HepG2 (cell line): Measurements from ENCODE around the gene ADAP2. TPM values are rescaled to one million over a fixed set of nuclear protein-coding genes. Genes with fewer than 3 reads are reported as not detected.

Experiments used
- ATF7-NPFF ChIP-seq: sonication (generic); formaldehyde crosslinking; IDR thresholded peaks from 2 replicates; pipeline ENCODE4 v1.8.1; 2023; ENCODE audit warnings: mild to moderate bottlenecking, low read depth, missing genetic modification reagents, moderate library complexity
- DMAP1 ChIP-seq: IDR thresholded peaks from 2 replicates; pipeline ENCODE4 v1.6.1; 2016
- DR1 ChIP-seq: sonication (generic); formaldehyde crosslinking; IDR thresholded peaks from 2 replicates; pipeline ENCODE4 v1.8.0; 2021; ENCODE audit warnings: mild to moderate bottlenecking, missing genetic modification reagents, inconsistent platforms
- FOXK1 ChIP-seq: sonication (generic); formaldehyde crosslinking; IDR thresholded peaks from 2 replicates; pipeline ENCODE4 v1.4.0; 2020; ENCODE audit warnings: low read depth, missing genetic modification reagents, borderline replicate concordance
- GZF1 ChIP-seq: sonication (generic); formaldehyde crosslinking; IDR thresholded peaks from 2 replicates; pipeline ENCODE4 v1.5.1; 2020; ENCODE audit warnings: mild to moderate bottlenecking, missing genetic modification reagents
- HOXA3 ChIP-seq: sonication (generic); formaldehyde crosslinking; IDR thresholded peaks from 2 replicates; pipeline ENCODE4 v1.5.0; 2020; ENCODE audit warnings: missing genetic modification reagents
- KDM4B ChIP-seq: sonication (generic); formaldehyde crosslinking; IDR thresholded peaks from 2 replicates; pipeline ENCODE4 v1.4.0; 2020; ENCODE audit warnings: missing genetic modification reagents
- MAFK ChIP-seq, 2 experiments: IDR thresholded peaks in 1 of 2; conservative IDR thresholded peaks in 1 of 2; 2 replicates each; pipeline ENCODE4 v1.6.1; 2011; ENCODE audit warnings: improper control_type of control experiment in 2 of 2, low read length in 2 of 2
- MED13 ChIP-seq: sonication (generic); formaldehyde crosslinking; IDR thresholded peaks from 2 replicates; pipeline ENCODE4 v1.5.0; 2020; ENCODE audit warnings: missing genetic modification reagents
- MEIS2 ChIP-seq: sonication (generic); formaldehyde crosslinking; IDR thresholded peaks from 2 replicates; pipeline ENCODE4 v1.9.0; 2021; ENCODE audit warnings: mild to moderate bottlenecking, missing genetic modification reagents
- NBN ChIP-seq: fragments of 450-650 bp; conservative IDR thresholded peaks from 2 replicates; pipeline ENCODE4 v1.6.1; 2017
- NFE2L1 ChIP-seq: sonication (generic); formaldehyde crosslinking; IDR thresholded peaks from 2 replicates; pipeline ENCODE4 v1.4.0; 2020; ENCODE audit warnings: missing genetic modification reagents, mild to moderate bottlenecking, borderline replicate concordance
- POGZ ChIP-seq: sonication (generic); formaldehyde crosslinking; IDR thresholded peaks from 2 replicates; pipeline ENCODE4 v1.4.0; 2020; ENCODE audit warnings: mild to moderate bottlenecking, missing genetic modification reagents
- TGIF2 ChIP-seq: IDR thresholded peaks from 2 replicates; pipeline ENCODE4 v1.6.1; 2016; ENCODE audit warnings: control low read depth, missing compliant biosample characterization
- ZFAT ChIP-seq: sonication (generic); formaldehyde crosslinking; conservative IDR thresholded peaks from 2 replicates; pipeline ENCODE4 v1.8.1; 2023; ENCODE audit warnings: missing genetic modification reagents, inconsistent platforms
- ZNF205 ChIP-seq: IDR thresholded peaks from 2 replicates; pipeline ENCODE4 v1.6.1; 2018; ENCODE audit warnings: missing biosample characterization, missing genetic modification reagents
- ZNF24 ChIP-seq: fragments of 450-650 bp; IDR thresholded peaks from 2 replicates; pipeline ENCODE4 v1.6.1; 2017; ENCODE audit warnings: antibody characterized with exemption, mild to moderate bottlenecking
- ZNF282 ChIP-seq: fragments of 450-650 bp; IDR thresholded peaks from 2 replicates; pipeline ENCODE4 v1.6.1; 2018; ENCODE audit not compliant: partially characterized antibody
- ZNF546 ChIP-seq: sonication (generic); formaldehyde crosslinking; conservative IDR thresholded peaks from 2 replicates; pipeline ENCODE4 v1.8.1; 2023; ENCODE audit warnings: mild to moderate bottlenecking, missing genetic modification reagents
- ZSCAN20 ChIP-seq: sonication (generic); formaldehyde crosslinking; IDR thresholded peaks from 2 replicates; pipeline ENCODE4 v1.4.0; 2020; ENCODE audit warnings: missing genetic modification reagents, mild to moderate bottlenecking, borderline replicate concordance
- ZSCAN21 ChIP-seq: sonication (generic); formaldehyde crosslinking; IDR thresholded peaks from 2 replicates; pipeline ENCODE4 v1.8.0; 2022; ENCODE audit warnings: mild to moderate bottlenecking, missing genetic modification reagents, moderate library complexity, borderline replicate concordance
- polyA plus RNA-seq, 8 experiments: library from polyadenylated mRNA; depleted of rRNA in 3 of 8; stranded (reverse) in 7 of 8; unstranded in 1 of 8; fragments of >200 nt; fragmentation: Illumina TruSeq in 4 of 8; extraction: Trizol in 4 of 8; gene quantifications; 2 replicates each; pipeline versions ENCODE4 v1.2.1 to v1.2.3, GENCODE V29; 2011 to 2016; ENCODE audit warnings: low read depth in 4 of 8, missing spikeins in 1 of 8, mixed read lengths in 1 of 8; ENCODE audit not compliant: insufficient read depth in 1 of 8
- total RNA-seq, 5 experiments: library from RNA; depleted of rRNA; stranded (reverse); fragments of >200 nt; fragmentation: Illumina TruSeq; extraction: Trizol; gene quantifications; 2 replicates each; pipeline ENCODE4 v1.2.3, GENCODE V29; 2016; ENCODE audit warnings: low read depth in 1 of 5
- TF ChIP-seq, protein P1 (sequence below), 2 experiments: fragments of 450-650 bp in 1 of 2; sonication (generic) in 1 of 2; formaldehyde crosslinking; IDR thresholded peaks; 2 replicates each; pipeline versions ENCODE4 v1.5.0 to v1.8.0; 2020 to 2022; ENCODE audit warnings: mild to moderate bottlenecking in 1 of 2, missing genetic modification reagents in 1 of 2
- TF ChIP-seq, protein P2 (sequence below): sonication (generic); formaldehyde crosslinking; IDR thresholded peaks from 2 replicates; pipeline ENCODE4 v1.5.0; 2020; ENCODE audit warnings: missing genetic modification reagents
- TF ChIP-seq, protein P3 (sequence below): IDR thresholded peaks from 2 replicates; pipeline ENCODE4 v1.4.0; 2020; ENCODE audit warnings: mild to moderate bottlenecking, missing genetic modification reagents
- TF ChIP-seq, protein P4 (sequence below): sonication (generic); formaldehyde crosslinking; IDR thresholded peaks from 2 replicates; pipeline ENCODE4 v1.4.0; 2020; ENCODE audit warnings: missing genetic modification reagents

Gene ADAP2
- total and polyA plus RNA-seq, 2 of the 13 experiments (the other 11 are each of a cell fraction or from before 2014, with no cell fraction given) = 0.51 to 0.70 TPM

DNA sequence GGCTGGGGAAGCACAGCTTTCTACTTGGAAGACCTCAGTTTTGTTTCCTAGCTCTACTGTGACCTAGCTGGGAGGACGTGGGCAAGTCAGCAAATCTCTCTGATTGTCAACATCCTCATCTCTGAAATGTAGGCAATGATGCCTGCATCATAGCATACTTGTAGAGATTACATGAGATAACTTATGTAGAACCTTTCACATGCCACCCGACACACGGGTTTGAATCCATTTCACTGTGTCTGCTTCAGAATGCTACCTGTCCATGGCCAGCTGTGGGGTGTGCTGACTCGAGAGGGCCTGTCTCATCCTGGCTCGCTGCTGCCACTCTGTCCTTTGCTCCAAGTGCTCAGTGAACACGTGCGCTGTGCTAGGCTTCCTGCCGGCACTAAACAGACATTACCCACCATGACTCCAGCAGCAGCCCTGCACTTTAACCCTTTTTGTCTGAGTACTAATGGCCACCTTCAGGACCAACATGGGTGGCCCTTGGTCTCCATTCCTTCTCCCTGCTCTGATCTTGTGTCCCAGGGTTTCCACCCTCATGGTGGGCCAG, 7.4 kb downstream of the ADAP2 start (continued):
- TF ChIP-seq, protein P1, sequence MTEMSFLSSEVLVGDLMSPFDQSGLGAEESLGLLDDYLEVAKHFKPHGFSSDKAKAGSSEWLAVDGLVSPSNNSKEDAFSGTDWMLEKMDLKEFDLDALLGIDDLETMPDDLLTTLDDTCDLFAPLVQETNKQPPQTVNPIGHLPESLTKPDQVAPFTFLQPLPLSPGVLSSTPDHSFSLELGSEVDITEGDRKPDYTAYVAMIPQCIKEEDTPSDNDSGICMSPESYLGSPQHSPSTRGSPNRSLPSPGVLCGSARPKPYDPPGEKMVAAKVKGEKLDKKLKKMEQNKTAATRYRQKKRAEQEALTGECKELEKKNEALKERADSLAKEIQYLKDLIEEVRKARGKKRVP (CRISPR knock-in tag; IDR thresholded peaks at IDR 0.05) = no peak
- TF ChIP-seq ZNF282 (no peak), ZSCAN21 (peak; percentile 73; the same call in 1 of the 2 replicates), NBN (no peak), HOXA3 (CRISPR knock-in tag) (peak; percentile 57; the same call in 1 of the 2 replicates), FOXK1 (CRISPR knock-in tag) (no peak), TGIF2 (0 out of 2 replicates have a peak, but pooled peaks have one; percentile 29), ZNF546 (CRISPR knock-in tag) (no peak), MED13 (CRISPR knock-in tag) (no peak), ATF7-NPFF (no peak), DR1 (CRISPR knock-in tag) (no peak), GZF1 (CRISPR knock-in tag) (no peak), MEIS2 (CRISPR knock-in tag) (no peak), POGZ (CRISPR knock-in tag) (0 out of 2 replicates have a peak, but pooled peaks have one; percentile 22), KDM4B (CRISPR knock-in tag) (no peak), DMAP1 (0 out of 2 replicates have a peak, but pooled peaks have one; percentile 50), NFE2L1 (CRISPR knock-in tag) (no peak), ZNF205 (CRISPR knock-in tag) (no peak), ZNF24 (no peak), ZSCAN20 (CRISPR knock-in tag) (no peak), ZFAT (CRISPR knock-in tag) (no peak), MAFK (conservative IDR thresholded peaks at IDR 0.05 in 1 of 2, IDR thresholded peaks at IDR 0.05 in 1 of 2; ENCODE audit: low read length in 2 of 2) (no peak)
- TF ChIP-seq, protein P2, sequence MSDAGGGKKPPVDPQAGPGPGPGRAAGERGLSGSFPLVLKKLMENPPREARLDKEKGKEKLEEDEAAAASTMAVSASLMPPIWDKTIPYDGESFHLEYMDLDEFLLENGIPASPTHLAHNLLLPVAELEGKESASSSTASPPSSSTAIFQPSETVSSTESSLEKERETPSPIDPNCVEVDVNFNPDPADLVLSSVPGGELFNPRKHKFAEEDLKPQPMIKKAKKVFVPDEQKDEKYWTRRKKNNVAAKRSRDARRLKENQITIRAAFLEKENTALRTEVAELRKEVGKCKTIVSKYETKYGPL (CRISPR knock-in tag) = no peak
- TF ChIP-seq, protein P3, sequence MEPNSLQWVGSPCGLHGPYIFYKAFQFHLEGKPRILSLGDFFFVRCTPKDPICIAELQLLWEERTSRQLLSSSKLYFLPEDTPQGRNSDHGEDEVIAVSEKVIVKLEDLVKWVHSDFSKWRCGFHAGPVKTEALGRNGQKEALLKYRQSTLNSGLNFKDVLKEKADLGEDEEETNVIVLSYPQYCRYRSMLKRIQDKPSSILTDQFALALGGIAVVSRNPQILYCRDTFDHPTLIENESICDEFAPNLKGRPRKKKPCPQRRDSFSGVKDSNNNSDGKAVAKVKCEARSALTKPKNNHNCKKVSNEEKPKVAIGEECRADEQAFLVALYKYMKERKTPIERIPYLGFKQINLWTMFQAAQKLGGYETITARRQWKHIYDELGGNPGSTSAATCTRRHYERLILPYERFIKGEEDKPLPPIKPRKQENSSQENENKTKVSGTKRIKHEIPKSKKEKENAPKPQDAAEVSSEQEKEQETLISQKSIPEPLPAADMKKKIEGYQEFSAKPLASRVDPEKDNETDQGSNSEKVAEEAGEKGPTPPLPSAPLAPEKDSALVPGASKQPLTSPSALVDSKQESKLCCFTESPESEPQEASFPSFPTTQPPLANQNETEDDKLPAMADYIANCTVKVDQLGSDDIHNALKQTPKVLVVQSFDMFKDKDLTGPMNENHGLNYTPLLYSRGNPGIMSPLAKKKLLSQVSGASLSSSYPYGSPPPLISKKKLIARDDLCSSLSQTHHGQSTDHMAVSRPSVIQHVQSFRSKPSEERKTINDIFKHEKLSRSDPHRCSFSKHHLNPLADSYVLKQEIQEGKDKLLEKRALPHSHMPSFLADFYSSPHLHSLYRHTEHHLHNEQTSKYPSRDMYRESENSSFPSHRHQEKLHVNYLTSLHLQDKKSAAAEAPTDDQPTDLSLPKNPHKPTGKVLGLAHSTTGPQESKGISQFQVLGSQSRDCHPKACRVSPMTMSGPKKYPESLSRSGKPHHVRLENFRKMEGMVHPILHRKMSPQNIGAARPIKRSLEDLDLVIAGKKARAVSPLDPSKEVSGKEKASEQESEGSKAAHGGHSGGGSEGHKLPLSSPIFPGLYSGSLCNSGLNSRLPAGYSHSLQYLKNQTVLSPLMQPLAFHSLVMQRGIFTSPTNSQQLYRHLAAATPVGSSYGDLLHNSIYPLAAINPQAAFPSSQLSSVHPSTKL (CRISPR knock-in tag) = peak; percentile 17; the same call in 1 of the 2 replicates
- TF ChIP-seq, protein P4, sequence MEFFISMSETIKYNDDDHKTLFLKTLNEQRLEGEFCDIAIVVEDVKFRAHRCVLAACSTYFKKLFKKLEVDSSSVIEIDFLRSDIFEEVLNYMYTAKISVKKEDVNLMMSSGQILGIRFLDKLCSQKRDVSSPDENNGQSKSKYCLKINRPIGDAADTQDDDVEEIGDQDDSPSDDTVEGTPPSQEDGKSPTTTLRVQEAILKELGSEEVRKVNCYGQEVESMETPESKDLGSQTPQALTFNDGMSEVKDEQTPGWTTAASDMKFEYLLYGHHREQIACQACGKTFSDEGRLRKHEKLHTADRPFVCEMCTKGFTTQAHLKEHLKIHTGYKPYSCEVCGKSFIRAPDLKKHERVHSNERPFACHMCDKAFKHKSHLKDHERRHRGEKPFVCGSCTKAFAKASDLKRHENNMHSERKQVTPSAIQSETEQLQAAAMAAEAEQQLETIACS (CRISPR knock-in tag) = no peak
